ENCODE measurements around the gene SCFD2. TPM values are rescaled to one million over a fixed set of nuclear protein-coding genes. Genes with fewer than 3 reads are reported as not detected.

The SCFD2 gene
- total and polyA plus RNA-seq, 2 experiments from 2014 or later, result 30.7 to 33.2 TPM

DNA sequence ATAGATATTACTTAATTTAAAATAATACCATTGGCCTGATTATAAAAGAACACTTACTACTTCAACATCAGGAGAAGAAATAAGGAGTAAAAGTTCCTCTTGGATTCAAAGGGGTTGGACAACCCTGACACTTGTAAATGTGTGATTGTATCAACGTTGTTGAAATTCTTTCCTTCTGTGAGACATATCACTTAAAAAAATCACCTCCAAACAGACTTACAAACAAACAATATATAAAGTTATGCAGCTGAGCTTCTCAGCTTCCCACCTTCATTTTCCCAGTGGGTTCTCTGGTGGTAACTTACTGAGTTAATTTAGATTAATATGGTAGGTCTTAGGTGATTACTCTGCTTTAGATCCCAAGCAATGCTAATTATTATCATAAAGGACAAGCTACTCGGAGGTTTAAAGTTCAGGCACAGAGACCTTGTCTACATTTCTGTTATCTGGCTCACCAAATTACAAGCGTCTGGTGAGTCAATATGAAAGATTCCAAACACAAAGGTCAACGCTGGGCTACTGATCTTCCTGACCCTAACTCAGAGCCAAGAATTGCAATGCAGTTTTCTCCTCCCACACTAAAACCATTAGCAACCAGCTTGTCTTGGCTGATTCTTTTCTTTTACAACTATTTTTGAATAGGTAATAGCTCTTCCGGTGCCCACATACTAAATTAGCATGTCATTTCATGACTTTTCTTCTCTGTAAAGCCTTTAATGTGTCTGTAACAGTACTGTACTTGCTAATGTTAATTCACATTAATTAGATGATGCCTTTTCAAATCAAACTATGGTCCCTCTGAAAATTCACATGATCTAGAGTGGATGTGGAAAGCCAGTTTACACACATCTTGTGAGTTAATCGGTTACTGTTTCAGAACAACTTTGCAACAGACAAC lies 346.1 kb downstream of the SCFD2 start:
- Histone ChIP-seq H3K27ac (peak overlapping the region; percentile 60), H3F3A (ENCODE audit: insufficient read depth) (peaks cover 36% of the 10 kb centered on the region), H3K27me3 (replicated peaks; ENCODE audit: insufficient read depth) (no peaks in the 10 kb centered on the region), H3K36me3 (ENCODE audit: low read depth) (no peaks in the 10 kb centered on the region), H3K4me3 (no peak overlapping the region), H3K9me2 (ENCODE audit: insufficient read depth) (no peaks in the 10 kb centered on the region), H3K4me2 (ENCODE audit: unreplicated experiment) (peak overlapping the region; percentile 59), H4K20me1 (ENCODE audit: insufficient read depth) (no peaks in the 10 kb centered on the region), H3K79me2 (ENCODE audit: insufficient read depth) (peaks cover 14% of the 10 kb centered on the region; the same call in 1 of the 2 replicates), H2AFZ (no peak overlapping the region), H3K9me3 (ENCODE audit: low read depth) (no peaks in the 10 kb centered on the region), H3K4me1 (ENCODE audit: insufficient read depth) (peaks cover 44% of the 10 kb centered on the region), H3K9ac (no peak overlapping the region)
- peak; percentile 77 for DNase-seq
- TF ChIP-seq EZH2 (IDR thresholded peaks at IDR 0.05; ENCODE audit: insufficient read depth, poor library complexity, severe bottlenecking) (no peak), EZH2phosphoT487 (IDR thresholded peaks at IDR 0.05; ENCODE audit: insufficient read depth, low read depth) (no peak)
- in situ Hi-C loops (cut with MboI), result loop anchor here (10.0 to 25.0 kb wide), 4 partner anchors 343 to 1205 kb away; partner anchors contain the start of genes PDGFRA and SCFD2
- WGBS, 2 experiments (ENCODE audit: low coverage in 1 of 2, low lambda C conversion rate in 2 of 2, missing lambda C conversion rate in 2 of 2), result 17 to 18% methylated on average over 6 of the region's 6 CpGs

- H3K27me3 ChIP-seq (replicated peaks; ENCODE audit: insufficient read depth), result no peaks in the 10 kb centered on the region
- no peaks in the 10 kb centered on the region for H4K20me1 ChIP-seq (ENCODE audit: insufficient read depth)
- 95 to 98% methylated on average over 3 of the region's 3 CpGs for WGBS, 2 experiments (ENCODE audit: low coverage in 1 of 2, low lambda C conversion rate in 2 of 2, missing lambda C conversion rate in 2 of 2)
- no peak overlapping the region for H2AFZ ChIP-seq
- H3K4me1 ChIP-seq (ENCODE audit: insufficient read depth), result peaks cover 56% of the 10 kb centered on the region
- no peaks in the 10 kb centered on the region for H3K36me3 ChIP-seq (ENCODE audit: low read depth)
- TF ChIP-seq EZH2 (IDR thresholded peaks at IDR 0.05; ENCODE audit: insufficient read depth, poor library complexity, severe bottlenecking) (no peak), EZH2phosphoT487 (IDR thresholded peaks at IDR 0.05; ENCODE audit: insufficient read depth, low read depth) (no peak)
- in situ Hi-C loops (cut with MboI), result loop anchor here (10.0 to 25.0 kb wide), 4 partner anchors 344 to 1206 kb away; partner anchors contain the start of genes PDGFRA and SCFD2
- no peak for DNase-seq
- H3K79me2 ChIP-seq (ENCODE audit: insufficient read depth), result peaks cover 8% of the 10 kb centered on the region; the same call in 1 of the 2 replicates
- no peaks in the 10 kb centered on the region for H3K9me2 ChIP-seq (ENCODE audit: insufficient read depth)
- H3F3A ChIP-seq (ENCODE audit: insufficient read depth), result peaks cover 42% of the 10 kb centered on the region
- H3K9ac ChIP-seq, result no peak overlapping the region
- no peak overlapping the region for H3K4me3 ChIP-seq
- H3K4me2 ChIP-seq (ENCODE audit: unreplicated experiment), result no peak overlapping the region
- no peaks in the 10 kb centered on the region for H3K9me3 ChIP-seq (ENCODE audit: low read depth)
- no peak overlapping the region for H3K27ac ChIP-seq
Measured at GRCh38 chr4:53018471-53018870, 347.4 kb downstream of the SCFD2 start.

DNA sequence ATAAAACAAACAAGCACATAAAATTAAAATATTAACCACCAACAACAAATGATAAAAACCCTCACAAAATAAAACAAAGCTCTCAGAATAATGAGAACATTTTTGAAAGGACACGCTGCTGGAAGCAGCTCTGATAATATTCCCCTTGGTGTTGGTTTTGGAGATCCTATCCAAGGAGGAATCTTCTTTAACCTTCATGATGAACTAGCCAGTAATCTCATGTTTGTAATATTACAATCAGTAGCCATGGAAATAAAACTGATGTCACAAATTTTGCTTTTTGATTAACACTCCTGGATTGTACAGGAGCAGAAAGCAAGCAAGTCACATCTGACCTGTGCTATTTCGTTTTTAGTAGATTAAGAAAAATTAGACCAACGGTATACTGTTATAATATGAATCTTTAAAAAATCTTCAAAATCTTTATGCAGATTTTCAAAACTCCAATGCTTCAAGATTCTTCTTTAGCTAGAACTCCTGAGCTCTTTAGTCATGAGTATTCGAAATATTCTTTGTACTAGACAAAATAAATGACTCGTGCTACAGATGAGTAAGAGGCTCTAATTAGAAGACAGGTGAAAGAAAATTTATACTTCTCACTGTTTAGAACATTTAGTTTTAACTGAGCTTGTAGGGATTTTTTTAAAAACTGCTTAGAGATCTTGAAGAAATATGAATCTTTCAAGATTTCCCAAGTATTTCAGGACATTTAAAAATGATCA lies 349.6 kb downstream of the SCFD2 start:
- H3K9me3 ChIP-seq (ENCODE audit: low read depth), result no peaks in the 10 kb centered on the region
- WGBS, 2 experiments (ENCODE audit: low coverage in 1 of 2, low lambda C conversion rate in 2 of 2, missing lambda C conversion rate in 2 of 2), result 34 to 36% methylated on average over 5 of the region's 5 CpGs
- TF ChIP-seq EZH2phosphoT487 (IDR thresholded peaks at IDR 0.05; ENCODE audit: insufficient read depth, low read depth), result no peak
- TF ChIP-seq EZH2 (IDR thresholded peaks at IDR 0.05; ENCODE audit: insufficient read depth, poor library complexity, severe bottlenecking), result no peak
- H4K20me1 ChIP-seq (ENCODE audit: insufficient read depth), result no peaks in the 10 kb centered on the region
- H3K4me3 ChIP-seq, result no peak overlapping the region
- DNase-seq, result peak; percentile 51
- H2AFZ ChIP-seq, result no peak overlapping the region
- H3K27me3 ChIP-seq (replicated peaks; ENCODE audit: insufficient read depth), result no peaks in the 10 kb centered on the region
- in situ Hi-C loops (cut with MboI), result loop anchor here (10.0 to 25.0 kb wide), 4 partner anchors 346 to 1209 kb away; partner anchors contain the start of genes PDGFRA and SCFD2
- H3K27ac ChIP-seq, result peak overlapping the region; percentile 43
- H3K9me2 ChIP-seq (ENCODE audit: insufficient read depth), result no peaks in the 10 kb centered on the region
- H3K79me2 ChIP-seq (ENCODE audit: insufficient read depth), result peaks cover 2% of the 10 kb centered on the region; the same call in 1 of the 2 replicates
- peaks cover 78% of the 10 kb centered on the region for H3K4me1 ChIP-seq (ENCODE audit: insufficient read depth)
- H3F3A ChIP-seq (ENCODE audit: insufficient read depth), result peaks cover 52% of the 10 kb centered on the region
- peak overlapping the region; percentile 23 for H3K4me2 ChIP-seq (ENCODE audit: unreplicated experiment)
- peak overlapping the region; percentile 45; the same call in 1 of the 2 replicates for H3K9ac ChIP-seq
- no peaks in the 10 kb centered on the region for H3K36me3 ChIP-seq (ENCODE audit: low read depth)

DNA sequence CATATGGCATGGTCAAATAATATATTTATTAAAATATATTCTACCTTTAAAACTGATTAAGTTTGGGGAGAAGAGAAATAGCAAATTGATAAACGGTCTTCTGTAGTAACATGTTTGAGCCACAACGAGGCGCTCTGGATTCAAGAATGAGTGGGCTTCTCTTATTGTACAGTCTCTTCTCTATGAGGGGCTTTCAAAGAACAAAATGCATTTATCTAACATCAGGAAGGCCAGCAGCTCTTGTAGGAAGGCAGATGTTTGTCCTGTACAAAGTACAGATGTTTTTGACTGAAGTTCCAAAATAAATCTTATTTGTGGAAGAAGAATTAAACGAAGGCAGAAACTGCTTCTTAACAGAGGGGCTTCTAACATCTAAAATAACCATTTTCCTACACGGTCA lies 350.2 kb downstream of the SCFD2 start:
- no peaks in the 10 kb centered on the region; the same call in 1 of the 2 replicates for H3K79me2 ChIP-seq (ENCODE audit: insufficient read depth)
- H3K9ac ChIP-seq, result peak overlapping the region; percentile 45; the same call in 1 of the 2 replicates
- no peaks in the 10 kb centered on the region for H3K27me3 ChIP-seq (replicated peaks; ENCODE audit: insufficient read depth)
- DNase-seq, result peak; percentile 70
- peak overlapping the region; percentile 43 for H3K27ac ChIP-seq
- WGBS, 2 experiments (ENCODE audit: low coverage in 1 of 2, low lambda C conversion rate in 2 of 2, missing lambda C conversion rate in 2 of 2), result 10 to 16% methylated on average over 5 of the region's 5 CpGs
- peaks cover 74% of the 10 kb centered on the region for H3K4me1 ChIP-seq (ENCODE audit: insufficient read depth)
- H3K4me2 ChIP-seq (ENCODE audit: unreplicated experiment), result peak overlapping the region; percentile 23
- TF ChIP-seq EZH2 (IDR thresholded peaks at IDR 0.05; ENCODE audit: insufficient read depth, poor library complexity, severe bottlenecking) (no peak), EZH2phosphoT487 (IDR thresholded peaks at IDR 0.05; ENCODE audit: insufficient read depth, low read depth) (no peak)
- H4K20me1 ChIP-seq (ENCODE audit: insufficient read depth), result no peaks in the 10 kb centered on the region
- no peak overlapping the region for H3K4me3 ChIP-seq
- peaks cover 47% of the 10 kb centered on the region for H3F3A ChIP-seq (ENCODE audit: insufficient read depth)
- H2AFZ ChIP-seq, result no peak overlapping the region
- H3K9me3 ChIP-seq (ENCODE audit: low read depth), result no peaks in the 10 kb centered on the region
- H3K9me2 ChIP-seq (ENCODE audit: insufficient read depth), result no peaks in the 10 kb centered on the region
- H3K36me3 ChIP-seq (ENCODE audit: low read depth), result no peaks in the 10 kb centered on the region
- in situ Hi-C loops (cut with MboI), result loop anchor here (10.0 to 25.0 kb wide), 4 partner anchors 347 to 1209 kb away; partner anchors contain the start of genes PDGFRA and SCFD2
